Brain pericyte (primary cell): ENCODE data around the gene KPNA3.
"Not testable (repeated sequence)": the region's sequence is repeated elsewhere in the genome, so short reads cannot be mapped to it uniquely, and the experiment has no call there.

Experiments
- DNase-seq: peaks from one replicate; pipeline ENCODE4 v3.0.0-alpha.2; 2012; ENCODE audit warnings: low read depth, low spot score

KPNA3 gene

DNA sequence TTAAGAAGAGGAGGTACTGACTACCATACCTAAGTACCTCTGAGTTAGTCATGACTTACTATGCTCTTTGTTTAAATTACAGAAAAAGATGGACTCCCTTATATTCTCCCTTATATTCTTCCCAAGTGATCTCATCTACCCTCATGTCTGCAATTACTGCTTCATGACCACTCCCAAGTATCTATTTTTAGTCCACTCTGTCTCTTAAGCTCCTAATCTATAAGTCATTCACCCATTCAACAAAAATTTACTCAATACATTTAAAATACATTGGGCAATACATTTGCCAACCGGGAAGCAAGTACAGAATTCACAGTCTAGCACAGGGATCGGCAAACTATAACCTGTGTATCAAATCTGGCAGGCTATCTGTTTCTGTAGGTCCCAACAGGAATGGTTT is 42.6 kb downstream of the KPNA3 start:
- DNase-seq = no peak

GRCh38 chr13:49746111-49746510 is 46.4 kb downstream of the KPNA3 start:
- DNase-seq = no peak

GRCh38 chr13:49740870-49741269 is 51.6 kb downstream of the KPNA3 start:
- no peak for DNase-seq

- no peak for DNase-seq
Observed at GRCh38 chr13:49739498-49740187, 52.8 kb downstream of the KPNA3 start.

- no peak for DNase-seq
Observed at GRCh38 chr13:49733181-49733951, 59.1 kb downstream of the KPNA3 start.

GRCh38 chr13:49731766-49732165 is 60.7 kb downstream of the KPNA3 start:
- peak; percentile 16 for DNase-seq

GRCh38 chr13:49716615-49717014 is 75.9 kb downstream of the KPNA3 start:
- DNase-seq = no peak

- no peak for DNase-seq
Observed at GRCh38 chr13:49714757-49715156, 77.7 kb downstream of the KPNA3 start.

DNA sequence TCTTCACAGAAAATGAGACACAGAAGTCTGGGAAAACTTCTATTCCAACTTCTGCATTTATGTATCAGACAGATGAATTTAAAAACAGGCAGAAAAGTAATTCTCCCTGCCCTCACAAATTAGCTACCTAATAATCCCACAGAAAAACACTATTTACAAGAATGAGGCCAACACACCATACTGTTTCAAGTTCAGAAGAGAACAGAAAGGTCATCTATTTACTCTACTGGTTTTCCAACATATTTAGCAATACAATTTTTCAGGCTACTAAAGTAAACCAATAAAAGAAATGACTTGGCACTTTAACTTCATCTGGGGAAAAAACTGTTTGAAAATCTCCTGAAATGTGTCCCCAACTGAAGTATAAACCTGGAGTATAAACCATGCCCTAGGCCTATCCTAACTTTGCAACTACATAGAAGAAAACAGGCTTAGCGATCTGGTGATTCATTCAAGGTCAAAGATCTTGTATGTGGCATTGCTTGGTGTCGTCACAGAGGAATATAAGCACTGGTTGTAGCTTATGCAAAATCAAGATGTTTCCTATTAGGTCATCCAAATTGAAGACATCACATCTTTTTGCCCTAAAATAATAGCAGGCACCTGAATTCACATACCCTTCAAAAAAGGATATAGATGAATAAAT is 81.1 kb downstream of the KPNA3 start:
- no peak for DNase-seq

DNA sequence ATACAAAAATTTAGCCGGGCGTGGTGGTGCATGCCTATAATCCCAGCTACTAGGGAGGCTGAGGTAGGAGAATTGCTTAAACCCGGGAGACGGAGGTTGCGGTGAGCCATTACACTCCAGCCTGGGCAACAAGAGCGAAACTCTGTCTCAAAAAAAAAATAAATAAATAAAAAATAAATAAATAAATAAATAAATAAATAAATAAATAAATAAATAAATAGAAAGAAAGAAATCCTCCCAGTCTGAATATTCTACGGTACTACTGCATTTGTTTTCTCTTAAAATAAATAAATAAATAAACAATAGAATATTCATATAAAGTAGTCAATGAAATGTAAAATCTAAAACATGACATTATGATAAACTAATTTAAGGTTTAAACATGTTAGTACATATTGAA is 88.2 kb downstream of the KPNA3 start:
- not testable (repeated sequence) for DNase-seq

DNA sequence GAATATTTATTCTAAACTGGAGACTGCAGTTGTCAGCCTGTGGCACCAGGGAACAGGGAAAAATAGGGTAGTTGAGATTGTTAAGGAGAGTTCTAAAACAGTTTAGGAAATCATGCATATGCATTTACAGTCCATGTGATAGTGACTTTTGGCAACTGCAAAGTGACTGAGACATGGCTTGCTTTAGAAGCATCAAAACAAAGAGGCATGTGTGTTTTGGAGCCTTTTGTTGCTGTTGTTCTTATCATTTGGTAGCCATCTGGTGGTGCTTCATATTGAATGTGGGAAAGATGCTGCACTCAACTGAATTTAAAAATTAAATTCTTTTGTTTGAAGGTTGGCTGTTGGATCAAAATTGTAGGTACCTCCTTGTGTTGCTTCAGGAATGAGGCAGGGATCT is 91.0 kb downstream of the KPNA3 start:
- DNase-seq = no peak

GRCh38 chr13:49697468-49697867 is 95.0 kb downstream of the KPNA3 start:
- no peak for DNase-seq

GRCh38 chr13:49694446-49694845 is 98.0 kb downstream of the KPNA3 start:
- no peak for DNase-seq

- no peak for DNase-seq
Observed at GRCh38 chr13:49693877-49694276, 98.6 kb downstream of the KPNA3 start.

DNA sequence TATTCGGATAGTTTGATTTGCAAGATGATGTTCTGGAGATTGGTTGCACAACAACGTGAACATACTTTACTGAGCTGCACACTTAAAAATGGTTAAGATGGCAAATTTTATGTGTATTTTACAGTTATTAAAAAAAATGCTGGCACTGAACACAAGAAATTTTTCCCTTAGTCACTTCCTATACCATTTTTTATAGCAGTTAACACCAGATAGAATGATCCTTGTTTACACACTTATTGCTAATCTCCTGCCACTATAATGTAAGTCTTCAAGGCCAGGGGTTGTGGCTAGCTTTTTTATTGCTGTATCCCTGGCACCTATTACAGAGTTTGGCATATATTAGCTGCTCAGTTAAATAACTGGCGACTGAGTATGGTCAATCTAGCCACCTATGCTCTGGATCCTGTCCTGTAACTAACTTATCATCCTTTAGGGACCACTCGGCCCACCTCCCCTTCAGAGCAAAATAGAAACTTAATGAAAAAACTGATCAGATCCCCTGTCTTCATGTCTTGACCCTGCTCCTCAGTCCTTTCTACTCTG is 99.2 kb downstream of the KPNA3 start:
- no peak for DNase-seq

DNA sequence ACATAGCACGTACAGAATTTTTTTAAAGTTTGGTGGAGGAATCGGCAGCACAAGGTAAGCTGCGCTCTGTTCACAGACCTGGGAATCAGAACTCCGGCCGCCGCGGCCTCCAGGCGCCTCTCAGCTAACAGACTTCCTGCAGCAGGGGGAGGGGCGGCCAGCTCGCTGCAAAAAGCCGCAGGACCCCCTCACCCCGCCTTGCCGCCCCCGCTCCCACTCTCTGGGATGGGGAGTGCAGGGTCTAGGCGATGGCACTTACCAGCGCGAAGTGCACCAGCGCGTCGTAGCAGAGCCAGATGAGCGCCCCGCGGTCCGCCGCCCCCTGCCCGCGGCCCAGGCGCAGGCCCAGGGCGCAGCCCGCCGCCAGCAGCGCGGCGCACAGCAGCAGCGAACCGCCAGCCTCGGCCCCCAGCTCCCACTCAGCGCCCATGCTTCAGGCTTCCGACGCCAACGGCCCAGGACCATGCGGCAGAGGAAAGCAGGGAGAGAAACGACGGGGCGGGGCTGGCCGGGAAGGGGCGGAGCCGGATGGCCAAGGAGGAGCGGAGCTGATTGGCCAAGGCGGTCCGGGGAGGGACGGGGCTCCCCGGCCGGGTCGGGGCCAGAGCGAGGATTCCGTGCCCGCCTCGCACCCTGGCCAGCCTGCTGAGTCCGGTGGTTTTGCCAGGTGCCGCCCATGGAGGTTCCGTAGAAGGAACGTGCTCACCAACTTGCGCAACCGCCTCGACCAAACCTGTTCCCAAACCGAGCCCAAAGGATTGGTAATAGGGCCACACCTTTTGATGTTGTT is 101.3 kb downstream of the KPNA3 start, which contains the start of gene EBPL:
Gene EBPL, minus strand, starts transcription at position 492 of the 790 bp plus-strand sequence. Its CDS starts 62 bp downstream, at position 430.
- peak; percentile 57 for DNase-seq

DNA sequence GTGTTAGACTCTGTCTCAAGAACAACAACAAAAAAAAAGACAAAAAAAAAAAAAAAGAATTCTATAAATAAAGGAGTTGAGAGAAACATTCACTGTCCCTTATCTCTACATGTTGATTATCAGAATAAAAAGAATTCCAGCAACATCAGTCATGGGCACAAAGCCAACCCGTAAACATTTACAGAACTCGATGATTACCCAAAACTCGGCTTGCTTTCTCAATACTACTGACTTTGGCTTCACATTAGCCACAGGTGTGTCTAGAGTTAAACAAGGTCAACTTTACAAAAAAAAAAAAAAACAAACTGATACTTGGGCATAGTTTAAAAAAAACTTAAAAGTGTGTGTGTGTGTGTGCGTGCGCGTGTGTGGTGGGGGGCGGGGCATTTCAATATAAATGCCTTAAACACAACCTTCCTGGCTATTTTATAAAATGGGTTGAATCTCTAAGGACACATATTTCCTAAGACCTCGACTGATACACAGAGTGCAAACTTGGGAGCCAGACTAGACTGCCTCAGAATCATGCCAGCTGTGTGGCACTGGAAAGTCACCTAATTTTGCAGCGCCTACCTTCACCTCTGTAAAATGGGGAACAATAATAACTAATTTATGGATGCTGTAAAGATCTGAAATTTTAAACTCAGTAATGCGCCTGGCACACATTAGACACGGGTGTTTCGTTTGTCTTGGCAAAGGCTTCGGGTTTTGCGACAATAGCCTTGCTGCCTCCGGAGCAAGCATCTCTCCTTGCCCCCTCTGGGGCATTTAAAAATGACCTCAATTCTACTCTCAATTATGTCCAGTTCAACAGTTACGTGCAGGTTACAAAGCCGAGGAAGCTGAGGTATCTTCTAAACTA is 102.1 kb downstream of the KPNA3 start:
- DNase-seq = no peak

DNA sequence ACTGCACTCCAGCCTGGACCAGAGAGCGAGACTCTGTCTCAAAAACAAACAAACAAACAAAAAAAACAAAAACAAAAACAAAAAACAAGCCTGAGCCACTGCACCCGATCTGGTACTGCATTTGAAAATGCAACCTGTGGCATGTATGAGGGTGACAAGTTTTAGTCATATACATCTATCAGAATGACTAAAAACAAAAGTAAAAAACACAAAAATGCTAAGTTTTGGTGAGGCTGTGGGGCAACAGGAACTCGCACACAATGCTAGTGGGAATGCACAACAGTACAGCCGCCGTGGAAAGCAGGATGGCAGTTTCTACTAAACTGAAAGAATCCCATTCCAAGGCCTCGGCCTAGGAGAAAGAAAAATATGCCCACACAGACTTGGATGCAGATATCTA is 109.0 kb downstream of the KPNA3 start:
- DNase-seq = no peak

- DNase-seq = no peak
Observed at GRCh38 chr13:49681842-49682435, 110.5 kb downstream of the KPNA3 start.

DNA sequence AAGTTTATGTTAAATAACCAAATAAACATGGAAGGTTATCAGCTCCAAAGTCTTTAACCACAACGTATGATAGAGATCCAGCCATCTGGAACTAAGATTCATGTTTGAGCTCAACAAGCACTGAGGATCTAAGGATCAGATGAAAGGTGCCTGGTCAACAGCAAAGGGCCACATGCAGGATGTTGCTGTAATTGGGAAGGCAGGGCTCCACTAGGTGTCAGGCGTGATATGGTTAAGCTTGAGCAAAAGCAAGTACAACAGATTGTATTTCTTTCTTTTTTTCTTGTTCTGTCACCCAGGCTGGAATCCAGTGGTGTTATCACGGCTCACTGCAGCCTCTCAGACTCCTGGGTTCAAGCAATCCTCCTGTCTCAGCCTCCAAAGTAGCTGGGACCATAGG is 113.2 kb downstream of the KPNA3 start:
- DNase-seq = no peak
